Transverse colon (tissue), 4 donors: ENCODE measurements around the gene VWA5B1.

Experiments used
- POLR2A ChIP-seq: fragments of 450-650 bp; IDR thresholded peaks from one replicate; pipeline ENCODE4 v1.6.1; 2016; ENCODE audit warnings: antibody characterized with exemption, mild to moderate bottlenecking, moderate library complexity
- POLR2AphosphoS5 ChIP-seq, 3 donors: sonication (generic); formaldehyde crosslinking; IDR thresholded peaks; one replicate each; pipeline ENCODE4 v1.6.1; 2016; ENCODE audit warnings: antibody characterized with exemption in 3 of 3
- TF ChIP-seq, protein P1 (sequence below), 5 experiments: fragments of 200-600 bp in 3 of 5; fragments of 450-650 bp in 2 of 5; sonication (generic) in 3 of 5; IDR thresholded peaks; 1 replicate in 2 of 5; 2 replicates in 3 of 5; pipeline ENCODE4 v1.5.1; 2016 to 2017; ENCODE audit warnings: antibody characterized with exemption in 5 of 5, inconsistent platforms in 3 of 5, mild to moderate bottlenecking in 2 of 5, moderate library complexity in 1 of 5

DNA sequence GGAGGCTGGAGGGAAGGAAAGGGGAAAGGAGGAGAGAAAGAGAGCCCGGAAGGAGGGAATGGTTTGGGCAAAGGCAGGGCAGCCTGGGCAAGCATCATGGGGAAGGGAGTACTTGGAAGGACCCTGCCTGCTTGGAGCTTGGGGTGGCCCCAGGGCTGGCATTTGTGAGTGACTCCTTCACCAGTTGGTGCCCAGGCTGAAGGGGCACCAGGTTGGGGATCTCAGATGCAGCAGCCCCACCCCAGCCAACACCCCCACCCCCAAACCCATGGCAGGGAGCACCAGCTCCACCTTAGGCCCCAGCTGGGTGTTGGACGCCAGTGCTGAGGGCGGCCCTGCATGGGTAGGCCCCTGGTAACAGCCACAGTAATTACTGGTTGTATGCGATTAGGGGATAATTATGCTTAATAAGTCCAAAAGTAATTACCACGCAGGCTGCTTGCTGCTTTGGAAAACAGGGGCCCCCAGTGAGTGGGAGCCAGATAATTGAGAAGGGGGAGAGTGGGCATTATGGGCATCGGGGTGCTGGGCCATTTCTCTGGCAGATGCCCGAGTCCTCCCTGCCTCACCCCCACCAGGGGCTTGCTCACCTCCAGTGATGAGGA lies 78.3 kb downstream of the VWA5B1 start:
- TF ChIP-seq, protein P1, sequence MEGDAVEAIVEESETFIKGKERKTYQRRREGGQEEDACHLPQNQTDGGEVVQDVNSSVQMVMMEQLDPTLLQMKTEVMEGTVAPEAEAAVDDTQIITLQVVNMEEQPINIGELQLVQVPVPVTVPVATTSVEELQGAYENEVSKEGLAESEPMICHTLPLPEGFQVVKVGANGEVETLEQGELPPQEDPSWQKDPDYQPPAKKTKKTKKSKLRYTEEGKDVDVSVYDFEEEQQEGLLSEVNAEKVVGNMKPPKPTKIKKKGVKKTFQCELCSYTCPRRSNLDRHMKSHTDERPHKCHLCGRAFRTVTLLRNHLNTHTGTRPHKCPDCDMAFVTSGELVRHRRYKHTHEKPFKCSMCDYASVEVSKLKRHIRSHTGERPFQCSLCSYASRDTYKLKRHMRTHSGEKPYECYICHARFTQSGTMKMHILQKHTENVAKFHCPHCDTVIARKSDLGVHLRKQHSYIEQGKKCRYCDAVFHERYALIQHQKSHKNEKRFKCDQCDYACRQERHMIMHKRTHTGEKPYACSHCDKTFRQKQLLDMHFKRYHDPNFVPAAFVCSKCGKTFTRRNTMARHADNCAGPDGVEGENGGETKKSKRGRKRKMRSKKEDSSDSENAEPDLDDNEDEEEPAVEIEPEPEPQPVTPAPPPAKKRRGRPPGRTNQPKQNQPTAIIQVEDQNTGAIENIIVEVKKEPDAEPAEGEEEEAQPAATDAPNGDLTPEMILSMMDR (IDR thresholded peaks at IDR 0.05): no peak
- no peak for TF ChIP-seq POLR2AphosphoS5 (IDR thresholded peaks at IDR 0.05)
- TF ChIP-seq POLR2A: no peak
